Keratinocyte (primary cell): ENCODE results near the gene TAL1.

ENCODE experiments used
- CTCF ChIP-seq, 3 experiments: IDR thresholded peaks in 1 of 3; conservative IDR thresholded peaks in 1 of 3; optimal IDR thresholded peaks in 1 of 3; 2 replicates in 2 of 3; 3 replicates in 1 of 3; pipeline versions ENCODE3 to v1.5.1; 2011; ENCODE audit warnings: low read length in 3 of 3, mild to moderate bottlenecking in 3 of 3, moderate library complexity in 2 of 3, control low read depth in 1 of 3, inconsistent platforms in 1 of 3; ENCODE audit not compliant: insufficient read depth in 2 of 3; ENCODE audit errors: extremely low read depth in 1 of 3
- EZH2 ChIP-seq: IDR thresholded peaks from one replicate; pipeline ENCODE4 v1.6.1; 2012; ENCODE audit warnings: inconsistent platforms, mild to moderate bottlenecking, low read length, moderate library complexity

- TF ChIP-seq CTCF (optimal IDR thresholded peaks at IDR 0.05 in 1 of 3, IDR thresholded peaks at IDR 0.05 in 1 of 3, conservative IDR thresholded peaks at IDR 0.05 in 1 of 3; ENCODE audit: extremely low read depth in 1 of 3, insufficient read depth in 2 of 3, low read length in 3 of 3) (no peak), EZH2 (no peak)
Measured at GRCh38 chr1:47222476-47222875, 9.5 kb downstream of the TAL1 start.
